ENCODE results near the gene MYCL.

MYCL gene

GRCh38 chr1:39857126-39857878 is 44.4 kb downstream of the MYCL start:
- DNase-seq (ENCODE audit: low read depth in 4 of 4, low spot score in 1 of 4), result no peak

DNA sequence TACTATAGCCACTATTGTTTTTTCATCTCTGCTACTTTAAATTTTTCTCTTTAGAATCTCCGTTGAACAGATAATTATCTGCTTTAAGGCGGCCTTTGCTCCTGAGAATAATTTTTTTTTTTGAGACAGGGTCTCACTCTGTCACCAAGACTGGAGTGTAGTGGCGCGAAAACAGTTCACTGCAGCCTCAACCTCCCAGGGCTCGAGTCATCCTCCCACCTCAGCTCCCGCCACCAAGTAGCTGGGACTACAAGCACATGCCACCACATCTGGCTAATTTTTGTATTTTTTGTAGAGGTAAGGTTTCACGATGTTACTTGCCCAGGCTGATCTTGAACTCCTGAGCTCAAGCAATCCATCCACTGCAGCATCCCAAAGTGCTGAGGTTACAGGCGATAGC is 47.0 kb downstream of the MYCL start:
- DNase-seq (ENCODE audit: low read depth in 4 of 4, low spot score in 1 of 4), result no peak

DNA sequence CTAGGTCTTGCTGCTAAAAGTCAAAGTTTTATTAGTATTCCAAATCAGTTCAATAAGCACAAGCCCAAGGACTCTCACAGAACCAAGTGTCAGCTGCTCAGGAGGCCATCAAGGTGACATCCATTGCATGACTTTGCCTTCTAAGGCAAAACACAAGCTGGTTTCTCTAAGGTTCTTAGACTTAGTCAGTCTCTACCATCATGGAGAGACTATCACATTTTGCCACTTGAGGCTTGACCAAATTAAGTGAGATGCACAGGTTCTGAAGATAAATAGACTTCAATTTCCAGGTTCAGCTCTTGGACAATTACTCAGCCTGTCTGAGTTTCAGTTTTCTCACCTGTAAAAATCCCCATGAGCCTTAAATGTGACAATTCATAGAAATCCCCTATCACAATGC is 47.4 kb downstream of the MYCL start:
- no peak for DNase-seq (ENCODE audit: low read depth in 4 of 4, low spot score in 1 of 4)

DNA sequence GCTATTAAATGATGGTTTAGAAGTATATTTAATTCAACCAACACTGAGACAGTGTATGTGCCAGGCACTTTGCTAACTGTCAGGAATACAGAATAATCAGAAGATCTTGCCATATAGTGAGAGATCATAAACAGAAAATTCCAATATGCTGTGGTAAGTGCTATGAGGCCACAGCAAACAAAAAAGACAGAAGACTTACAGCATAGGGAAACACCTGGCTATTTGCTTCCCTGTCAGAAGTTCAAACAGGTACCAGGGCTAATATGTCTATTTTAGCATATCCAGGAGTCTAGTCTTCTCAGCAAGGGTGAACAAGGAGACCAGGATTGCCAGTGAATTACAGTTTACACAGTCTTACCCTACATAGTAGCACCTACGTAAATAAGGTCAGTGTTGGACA is 48.8 kb downstream of the MYCL start:
- no peak for DNase-seq (ENCODE audit: low read depth in 4 of 4, low spot score in 1 of 4)

- no peak for DNase-seq (ENCODE audit: low read depth in 4 of 4, low spot score in 1 of 4)
These were observed 49.4 kb downstream of the MYCL start for GRCh38 chr1:39852214-39852791.

DNA sequence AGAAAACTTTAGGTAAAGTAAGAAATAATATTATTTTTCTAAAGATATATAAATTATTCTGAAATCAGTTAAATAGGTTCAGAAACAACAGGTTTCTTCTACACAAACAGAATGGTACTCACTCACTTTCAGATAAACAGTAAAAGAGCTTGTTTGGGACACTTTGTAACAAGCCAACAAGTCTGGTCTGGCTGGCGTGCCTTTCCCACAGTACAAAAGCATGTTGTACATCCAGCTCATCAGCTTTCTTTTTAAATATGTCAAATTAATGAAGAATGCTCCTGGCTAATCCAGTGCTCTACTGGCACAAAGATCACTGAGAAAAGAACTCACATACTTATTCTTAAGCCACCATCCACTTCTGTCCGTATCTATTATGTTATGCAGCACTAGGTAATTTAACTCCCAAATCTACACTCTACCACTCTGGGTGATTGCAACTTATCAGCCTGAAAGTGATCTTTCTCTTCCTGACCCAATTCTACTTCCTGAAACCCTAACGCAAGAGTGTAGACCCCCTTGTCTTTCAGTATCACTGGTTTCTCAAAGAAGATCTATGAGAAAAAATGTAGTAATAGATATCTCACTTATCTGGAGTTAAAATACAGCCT is 51.0 kb downstream of the MYCL start:
- no peak for DNase-seq (ENCODE audit: low read depth in 4 of 4, low spot score in 1 of 4)

- DNase-seq (ENCODE audit: low read depth in 4 of 4, low spot score in 1 of 4), result no peak
These were observed 52.5 kb downstream of the MYCL start for GRCh38 chr1:39849203-39849602.

DNA sequence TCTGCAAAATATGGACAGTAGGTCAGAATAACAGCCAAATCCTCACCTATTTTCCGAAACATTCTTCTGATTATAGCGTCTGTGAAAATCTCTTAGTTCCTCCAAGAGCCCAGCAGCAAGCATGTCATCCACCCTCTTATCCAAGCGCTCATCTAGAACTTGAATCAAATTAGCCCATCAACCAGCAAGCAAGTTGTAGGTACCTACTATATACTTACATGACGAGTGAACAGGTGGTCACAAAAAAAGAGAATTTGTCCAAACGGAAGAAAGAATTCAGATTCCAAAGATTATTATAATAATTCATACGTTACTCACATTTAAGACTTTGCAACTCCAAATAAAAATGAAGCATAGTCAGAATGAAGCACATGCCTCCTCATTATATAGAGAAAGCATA is 53.8 kb downstream of the MYCL start:
- DNase-seq (ENCODE audit: low read depth in 4 of 4, low spot score in 1 of 4), result no peak

- DNase-seq (ENCODE audit: low read depth in 4 of 4, low spot score in 1 of 4), result no peak
These were observed 54.9 kb downstream of the MYCL start for GRCh38 chr1:39846796-39847195.

GRCh38 chr1:39845569-39846566 is 55.8 kb downstream of the MYCL start:
- peak; percentile 37 to 63 (median 48) for DNase-seq (ENCODE audit: low read depth in 4 of 4, low spot score in 1 of 4)

Data from stimulated activated CD4-positive, alpha-beta T cell treated with anti-CD3 and anti-CD28 coated beads, Interleukin-1b, Interleukin-23, amount 100 ng/mL, for 24 hours (primary cell).